GM19395 (cell line): Measurements from ENCODE around the gene TBX10.
"Not testable (repeated sequence)": the region's sequence is repeated elsewhere in the genome, so short reads cannot be mapped to it uniquely, and the experiment has no call there.

Source experiments
- ATAC-seq: cut with Tn5 transposase; IDR thresholded peaks from one replicate; pipeline ENCODE4 v1.9.1; 2021; ENCODE audit warnings: mild to moderate bottlenecking, moderate library complexity; ENCODE audit not compliant: unreplicated experiment

The TBX10 gene

DNA sequence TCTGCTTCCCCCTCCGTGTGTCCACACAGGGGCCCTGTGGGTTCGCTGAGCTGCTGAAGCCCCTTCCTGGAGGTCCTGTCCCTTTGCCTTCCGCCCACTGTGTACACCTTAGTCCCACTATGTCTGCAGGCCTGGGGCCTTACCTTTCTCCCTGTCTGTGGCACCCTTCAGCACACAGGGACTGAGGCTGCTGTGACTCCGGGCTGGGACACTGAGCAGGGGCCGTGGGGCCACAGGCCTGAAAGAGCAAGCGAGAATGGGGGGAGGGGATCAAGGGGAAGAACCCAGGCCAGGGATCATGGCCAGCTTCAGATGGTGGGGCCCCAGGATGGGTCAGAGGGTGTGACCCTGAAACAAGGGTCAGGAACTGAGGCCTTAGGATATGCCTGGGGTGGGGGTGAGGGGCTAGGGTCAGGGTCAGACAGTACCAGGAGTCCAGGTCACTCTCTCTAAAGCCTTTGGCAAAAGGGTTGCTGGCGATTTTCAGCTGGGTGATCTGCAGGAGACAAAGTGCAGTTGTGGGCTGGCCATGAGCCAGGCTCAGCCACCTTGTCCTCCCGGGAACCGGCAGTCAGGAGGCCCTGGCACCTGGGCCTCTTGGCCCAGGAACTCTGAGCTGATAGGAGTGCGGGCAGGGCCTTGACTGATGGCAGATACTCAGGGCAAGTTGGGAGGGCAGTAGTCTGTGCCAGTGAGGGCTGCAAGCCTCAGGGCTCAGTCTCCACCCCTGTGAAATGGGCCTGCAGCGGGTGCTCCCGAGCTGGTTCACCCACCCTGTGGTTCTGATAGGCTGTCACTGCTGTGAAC, 7.2 kb downstream of the TBX10 start:
- no peak for ATAC-seq

DNA sequence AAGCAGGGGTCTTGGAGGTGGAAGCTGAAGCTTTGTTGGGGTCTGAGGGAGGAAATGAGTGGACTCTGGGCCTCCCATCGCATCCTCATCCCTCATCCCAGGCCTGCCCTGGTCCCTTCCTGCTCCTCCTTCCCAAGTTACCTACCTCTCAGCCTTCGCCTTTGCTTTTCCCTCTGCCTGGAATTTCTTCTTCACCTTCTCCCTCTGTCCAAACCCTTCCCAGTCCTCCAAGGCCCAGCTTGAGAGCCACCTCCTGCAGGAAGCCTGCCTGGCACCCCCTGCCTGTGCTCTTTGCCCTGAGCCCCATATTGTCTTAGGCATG, 7.7 kb downstream of the TBX10 start:
- no peak for ATAC-seq

DNA sequence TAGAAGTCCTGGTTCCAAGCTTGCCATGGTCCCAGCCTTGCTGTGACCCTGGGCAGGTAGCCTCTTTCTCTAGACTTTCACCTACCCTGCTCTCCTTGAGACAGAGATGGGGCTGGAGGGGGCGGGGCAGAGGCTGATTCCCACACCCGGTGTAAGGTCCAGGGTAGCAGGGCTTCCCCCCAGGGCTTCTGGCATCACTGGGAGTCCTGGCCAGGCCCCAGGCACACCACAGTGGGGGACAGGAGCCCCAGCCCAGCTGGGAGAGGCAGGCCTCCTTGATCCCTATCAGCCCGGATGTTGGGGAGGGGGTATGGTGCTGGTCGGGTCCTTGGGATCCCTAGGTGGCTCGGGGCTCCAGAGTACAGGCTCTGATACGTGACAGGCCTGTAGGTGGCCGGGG, 8.2 kb downstream of the TBX10 start:
- no peak for ATAC-seq

DNA sequence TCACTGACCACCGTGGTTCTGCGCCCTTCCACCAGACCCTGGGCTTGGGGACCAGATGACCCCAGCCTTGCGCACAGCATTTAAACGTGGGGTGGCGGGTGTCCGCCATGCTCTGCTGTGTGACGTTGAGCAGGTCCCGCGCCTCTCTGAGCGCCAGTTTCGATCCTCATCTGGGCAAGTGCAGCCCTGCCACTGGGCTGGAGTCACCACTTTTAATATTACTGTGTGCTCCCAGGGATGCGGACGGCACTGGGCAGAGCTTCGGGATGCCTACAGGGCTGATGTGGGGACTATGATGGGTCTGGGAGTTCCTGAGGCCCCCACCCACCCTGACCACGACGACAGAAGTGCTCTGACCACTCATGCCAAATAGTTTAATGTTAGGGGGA, 8.6 kb downstream of the TBX10 start:
- no peak for ATAC-seq

DNA sequence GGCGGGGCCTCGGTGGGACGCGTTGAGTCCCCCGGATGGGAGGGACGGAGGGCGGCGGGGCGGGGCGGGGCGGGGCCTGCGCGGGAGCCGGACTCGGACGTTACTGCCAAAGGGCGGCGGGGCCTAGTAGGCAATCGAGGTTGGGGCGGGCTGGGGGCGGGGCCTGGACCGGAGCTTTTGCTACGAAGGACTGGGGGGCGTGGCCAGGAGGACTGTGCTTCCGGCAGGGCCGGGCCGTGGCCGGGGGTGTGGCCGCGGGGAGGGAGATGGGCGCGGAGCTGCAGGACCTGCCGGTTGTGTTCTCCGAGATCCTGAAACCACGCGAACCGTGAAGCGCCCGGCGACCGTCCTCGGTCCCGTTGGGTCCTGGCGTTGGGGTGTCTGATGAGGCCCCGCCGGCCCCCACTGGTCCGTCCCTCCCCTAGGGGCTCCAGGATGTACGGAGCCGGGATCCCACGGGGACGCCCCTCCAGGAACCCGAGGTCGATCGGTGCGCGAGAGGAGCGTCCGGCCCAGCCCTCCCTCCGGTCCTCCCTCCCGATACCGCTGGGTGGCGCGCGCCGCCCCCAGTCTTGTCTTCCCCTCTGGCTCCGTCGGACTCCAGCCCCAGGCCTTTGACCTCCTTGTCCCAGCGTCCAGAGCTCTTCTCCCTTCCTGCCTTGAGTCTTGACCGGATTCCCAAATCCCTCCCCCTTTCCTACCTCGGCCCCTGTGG, 9.2 kb downstream of the TBX10 start:
- peak; percentile 65 for ATAC-seq

DNA sequence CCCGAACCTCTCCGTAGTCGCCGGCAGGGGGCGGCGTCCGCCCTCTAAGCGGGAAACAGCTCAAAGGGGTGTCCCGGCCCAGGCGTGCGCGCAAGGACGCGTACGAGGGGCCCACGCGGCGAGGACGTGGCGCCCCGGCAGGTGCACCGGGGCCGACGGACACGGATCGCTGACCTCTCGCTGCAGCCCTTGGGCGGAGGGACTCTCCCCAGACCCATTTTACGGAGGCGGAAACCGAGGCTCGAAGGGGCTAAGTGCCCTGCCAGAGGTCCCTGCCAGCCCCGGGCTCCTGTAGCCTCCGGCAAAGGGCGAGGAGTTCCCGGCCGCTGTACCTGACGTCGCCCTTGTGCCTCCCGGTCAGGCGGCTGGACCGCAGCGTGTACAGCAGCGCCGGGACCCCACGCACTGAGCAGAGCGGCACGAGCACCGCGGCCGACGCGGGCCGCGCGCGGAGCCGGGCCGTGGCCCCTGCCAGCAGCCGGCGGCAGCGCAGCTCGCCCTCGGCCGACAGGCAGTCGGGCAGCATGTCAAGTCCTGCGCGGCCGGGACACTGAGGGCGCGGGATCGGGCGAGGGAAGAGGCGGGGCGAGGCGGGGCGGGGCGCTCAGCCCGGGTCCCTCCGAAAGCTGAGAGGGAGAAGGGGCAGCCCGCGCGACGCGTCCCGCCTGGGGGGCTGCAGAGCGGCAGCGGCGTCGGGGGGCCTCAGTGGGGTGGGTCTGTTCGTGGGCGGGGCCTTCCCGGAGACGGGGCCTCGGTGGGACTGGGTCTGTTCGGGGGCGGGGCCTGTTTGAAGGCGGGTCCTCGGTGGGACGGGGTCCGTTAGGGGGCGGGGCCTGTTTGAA, 10.0 kb downstream of the TBX10 start, which contains the start of gene NUDT8:
NUDT8 (minus strand) TSS at position 552 of the 842 bp plus-strand sequence; CDS start at position 526, 26 bp downstream.
- ATAC-seq = peak; percentile 59

DNA sequence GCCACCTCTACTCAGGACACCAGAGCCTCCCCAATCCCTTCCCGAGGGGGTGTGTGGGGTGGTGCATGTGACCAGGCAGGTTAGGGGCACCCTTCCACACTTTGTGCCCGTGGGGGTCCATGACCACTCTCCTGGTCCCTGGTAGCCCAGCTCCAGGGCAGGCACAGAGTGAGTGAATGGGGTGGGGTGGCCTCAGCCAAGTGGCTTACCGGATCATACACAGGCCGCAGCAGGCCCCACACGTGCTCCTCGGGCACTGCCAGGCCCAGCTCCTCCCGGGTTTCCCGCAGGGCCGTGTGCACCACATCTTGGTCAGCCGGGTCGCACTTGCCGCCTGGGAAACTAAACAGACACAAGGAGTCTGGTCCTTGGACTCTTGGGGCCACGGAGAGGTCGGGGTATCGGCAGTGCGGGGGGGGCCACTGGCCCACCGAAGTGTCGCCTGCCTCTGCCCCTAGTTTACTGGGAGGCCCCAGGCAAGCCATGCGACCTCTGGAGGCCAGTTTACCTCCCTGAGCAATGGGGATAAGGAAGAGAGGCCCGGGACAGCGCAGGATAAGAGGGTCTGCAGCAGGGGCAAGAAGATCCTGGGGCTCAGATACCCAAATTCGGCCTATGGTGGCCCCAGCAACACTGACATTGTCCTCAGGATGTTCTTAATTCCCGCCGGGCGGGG, 10.7 kb downstream of the TBX10 start:
- no peak for ATAC-seq

DNA sequence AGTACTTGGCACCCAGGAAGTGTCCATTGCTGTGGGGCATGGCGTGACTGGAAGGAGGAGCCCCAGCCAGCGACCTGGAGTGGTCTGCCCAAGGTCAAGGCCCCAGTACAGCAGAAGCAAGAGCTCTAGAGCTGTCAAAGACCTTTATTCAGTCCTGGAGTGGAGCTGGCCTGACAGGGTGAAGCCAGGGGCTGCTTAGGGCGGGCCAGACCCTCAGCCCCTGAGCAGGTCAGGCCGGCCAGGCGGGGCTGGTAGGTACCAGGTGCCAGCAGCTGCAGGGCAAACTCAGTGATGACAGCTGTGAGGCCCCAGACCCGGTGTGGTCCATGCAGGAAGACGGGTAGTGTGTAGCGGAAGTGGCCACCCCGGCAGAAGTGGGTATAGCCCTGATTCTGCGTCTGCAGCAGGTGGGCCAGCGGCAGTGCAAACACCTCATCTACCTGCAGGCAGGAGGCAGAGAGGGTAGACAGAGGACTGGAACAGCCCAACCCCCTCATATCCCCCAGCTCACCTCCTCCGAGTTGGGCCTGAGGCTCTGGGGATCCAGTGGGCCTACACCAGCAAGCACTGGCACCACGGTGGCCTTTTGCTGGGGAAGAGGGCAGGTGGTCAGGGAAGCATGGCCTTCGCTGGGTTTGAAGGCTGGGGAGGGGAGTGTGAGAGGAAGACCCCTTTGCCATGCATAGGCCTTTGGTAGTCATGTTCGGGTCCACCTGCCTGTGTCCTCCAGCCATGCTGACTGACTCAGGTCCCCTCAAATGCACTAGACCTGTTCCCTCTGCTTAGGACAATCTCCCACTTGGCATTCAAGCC, 11.5 kb downstream of the TBX10 start:
- no peak for ATAC-seq

DNA sequence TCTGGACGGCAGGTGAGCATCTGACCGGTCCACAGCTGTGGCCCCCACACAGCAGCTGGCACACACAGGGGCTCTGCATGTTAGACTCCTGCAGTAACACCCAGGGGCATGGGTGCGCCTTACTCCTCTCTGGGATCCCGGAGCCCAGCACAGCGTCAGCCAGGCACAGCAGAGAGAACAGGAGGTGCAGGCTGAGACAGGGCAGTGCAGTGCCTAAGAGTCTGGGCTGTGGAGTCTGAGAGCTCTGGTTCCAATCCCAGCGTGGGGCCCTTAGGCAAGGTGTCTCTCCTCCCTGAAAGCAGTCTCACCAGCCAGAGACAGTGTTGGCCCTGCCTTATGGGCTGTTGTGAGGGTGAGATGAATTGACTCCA, 12.1 kb downstream of the TBX10 start:
- no peak for ATAC-seq

DNA sequence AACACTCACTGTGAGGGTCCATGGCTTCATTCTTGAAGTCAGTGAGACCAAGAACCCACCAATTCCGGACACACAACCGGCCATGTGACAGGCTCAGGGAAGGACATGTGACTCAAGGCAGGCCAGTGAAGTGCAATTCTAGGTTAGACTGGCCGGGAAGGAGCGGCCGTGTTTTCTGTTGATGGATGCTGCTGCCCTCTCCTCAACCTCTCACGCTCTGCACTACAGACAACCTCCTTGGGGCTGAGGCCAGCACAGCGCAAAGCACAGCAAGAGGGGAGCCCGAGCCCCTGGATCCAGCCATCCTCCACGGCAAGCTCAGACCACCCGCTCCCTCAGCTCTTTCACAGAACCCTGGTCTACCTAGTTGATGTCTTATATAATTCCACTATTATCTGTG, 12.6 kb downstream of the TBX10 start:
- ATAC-seq = no peak

DNA sequence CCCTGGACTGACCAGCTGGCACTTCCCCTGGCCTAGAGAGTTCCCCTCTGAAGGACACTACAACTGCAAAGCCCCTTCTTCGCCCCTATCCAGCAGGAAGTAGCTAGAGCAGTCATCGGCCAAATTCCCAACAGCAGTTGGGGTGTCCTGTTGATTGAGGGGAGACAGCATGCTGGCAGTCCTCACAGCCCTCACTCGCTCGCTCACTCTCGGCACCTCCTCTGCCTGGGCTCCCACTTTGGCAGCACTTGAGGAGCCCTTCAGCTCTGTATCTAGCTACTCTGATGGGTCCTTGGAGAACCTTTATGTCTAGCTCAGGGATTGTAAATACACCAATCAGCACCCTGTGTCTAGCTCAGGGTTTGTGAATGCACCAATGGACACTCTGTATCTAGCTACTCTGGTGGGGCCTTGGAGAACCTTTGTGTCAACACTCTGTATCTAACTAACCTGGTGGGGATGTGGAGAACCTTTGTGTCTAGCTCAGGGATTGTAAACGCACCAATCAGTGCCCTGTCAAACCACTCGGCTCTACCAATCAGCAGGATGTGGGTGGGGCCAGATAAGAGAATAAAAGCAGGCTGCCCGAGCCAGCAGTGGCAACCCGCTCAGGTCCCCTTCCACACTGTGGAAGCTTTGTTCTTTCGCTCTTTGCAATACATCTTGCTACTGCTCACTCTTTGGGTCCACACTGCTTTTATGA, 13.3 kb downstream of the TBX10 start:
- ATAC-seq = not testable (repeated sequence)

DNA sequence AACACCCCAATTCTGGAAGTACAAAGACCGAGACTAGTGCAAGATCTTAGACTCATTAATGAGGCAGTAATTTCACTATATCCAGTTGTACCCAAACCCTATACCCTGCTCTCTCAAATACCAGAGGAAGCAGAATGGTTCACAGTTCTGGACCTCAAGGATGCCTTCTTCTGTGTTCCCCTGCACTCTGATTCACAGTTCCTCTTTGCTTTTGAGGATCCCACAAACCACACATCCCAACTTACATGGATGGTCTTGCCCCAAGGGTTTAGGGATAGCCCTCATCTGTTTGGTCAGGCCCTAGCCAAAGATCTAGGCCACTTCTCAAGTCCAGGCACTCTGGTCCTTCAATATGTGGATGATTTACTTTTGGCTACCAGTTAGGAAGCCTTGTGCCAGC, 15.8 kb downstream of the TBX10 start:
- ATAC-seq = not testable (repeated sequence)

DNA sequence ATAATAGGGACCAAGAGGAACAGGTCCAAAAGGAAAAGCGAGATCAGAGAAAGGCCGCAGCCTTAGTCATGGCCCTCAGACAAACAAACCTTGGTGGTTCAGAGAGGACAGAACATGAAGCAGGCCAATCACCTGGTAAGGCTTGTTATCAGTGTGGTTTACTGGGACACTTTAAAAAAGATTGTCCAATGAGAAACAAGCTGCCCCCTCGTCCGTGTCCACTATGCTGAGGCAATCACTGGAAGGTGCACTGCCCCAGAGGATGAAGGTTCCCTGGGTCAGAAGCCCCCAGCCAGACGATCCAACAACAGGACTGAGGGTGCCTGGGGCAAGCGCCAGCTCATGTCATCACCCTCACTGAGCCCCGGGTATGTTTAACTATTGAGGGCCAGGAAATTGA, 16.7 kb downstream of the TBX10 start:
- ATAC-seq = not testable (repeated sequence)

DNA sequence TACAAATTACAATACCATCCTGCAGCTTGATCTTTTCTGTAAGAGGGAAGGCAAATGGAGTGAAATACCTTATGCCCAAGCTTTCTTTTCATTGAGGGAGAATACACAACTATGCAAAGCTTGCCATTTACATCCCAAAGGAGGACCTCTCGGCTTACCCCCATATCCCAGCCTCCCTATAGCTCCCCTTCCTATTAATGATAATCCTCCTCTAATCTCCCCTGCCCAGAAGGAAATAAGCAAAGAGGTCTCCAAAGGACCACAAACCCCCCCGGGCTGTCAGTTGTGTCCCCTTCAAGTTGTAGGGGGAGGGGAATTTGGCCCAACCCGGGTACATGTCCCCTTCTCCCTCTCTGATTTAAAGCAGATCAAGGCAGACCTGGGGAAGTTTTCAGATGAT, 17.6 kb downstream of the TBX10 start:
- not testable (repeated sequence) for ATAC-seq

DNA sequence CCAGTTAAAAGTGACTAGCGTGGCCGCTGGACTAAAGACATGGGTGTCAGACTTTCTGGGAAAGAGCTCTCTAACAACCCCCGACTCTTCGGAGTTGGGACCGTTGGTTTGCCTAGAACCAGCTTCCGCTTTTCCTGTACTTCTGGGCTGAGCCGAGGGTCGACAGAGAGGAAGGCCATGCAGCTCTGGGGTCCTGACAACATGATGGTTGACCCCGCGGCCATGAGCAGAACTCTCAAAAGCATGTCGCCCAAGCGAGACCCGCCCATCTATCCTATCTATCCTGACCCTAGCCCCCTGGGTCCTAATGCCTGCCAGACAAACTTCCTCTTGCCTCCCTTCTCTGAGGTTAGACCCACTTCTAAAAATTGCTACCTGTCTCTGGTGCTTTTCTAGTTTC, 18.9 kb downstream of the TBX10 start:
- ATAC-seq = not testable (repeated sequence)

DNA sequence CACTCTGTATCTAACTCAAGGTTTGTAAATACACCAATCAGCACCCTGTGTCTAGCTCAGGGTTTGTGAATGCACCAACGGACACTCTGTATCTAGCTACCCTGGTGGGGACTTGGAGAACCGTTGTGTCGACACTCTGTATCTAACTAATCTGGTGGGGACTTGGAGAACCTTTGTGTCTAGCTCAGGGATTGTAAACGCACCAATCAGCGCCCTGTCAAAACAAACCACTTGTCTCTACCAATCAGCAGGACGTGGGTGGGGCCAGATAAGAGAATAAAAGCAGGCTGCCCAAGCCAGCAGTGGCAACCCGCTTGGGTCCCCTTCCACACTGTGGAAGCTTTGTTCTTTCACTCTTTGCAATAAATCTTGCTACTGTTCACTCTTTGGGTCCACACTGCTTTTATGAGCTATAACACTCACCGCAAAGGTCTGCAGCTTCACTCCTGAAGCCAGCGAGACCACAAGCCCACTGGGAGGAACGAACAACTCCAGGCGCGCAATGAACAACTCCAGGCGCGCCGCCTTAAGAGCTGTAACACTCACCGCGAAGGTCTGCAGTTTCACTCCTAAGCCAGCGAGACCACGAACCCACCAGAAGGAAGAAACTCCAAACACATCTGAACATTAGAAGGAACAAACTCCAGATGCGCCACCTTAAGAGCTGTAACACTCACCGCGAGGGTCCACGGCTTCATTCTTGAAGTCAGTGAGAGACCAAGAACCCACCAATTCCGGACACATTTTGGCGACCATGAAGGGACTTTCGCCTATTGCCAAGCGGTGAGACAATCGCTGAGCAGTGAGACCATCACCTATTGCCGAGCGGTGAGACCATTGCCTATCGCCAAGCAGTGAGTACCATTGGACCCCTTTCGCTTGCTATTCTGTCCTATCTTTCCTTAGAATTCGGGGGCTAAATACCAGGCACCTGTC, 19.6 kb downstream of the TBX10 start:
- not testable (repeated sequence) for ATAC-seq

DNA sequence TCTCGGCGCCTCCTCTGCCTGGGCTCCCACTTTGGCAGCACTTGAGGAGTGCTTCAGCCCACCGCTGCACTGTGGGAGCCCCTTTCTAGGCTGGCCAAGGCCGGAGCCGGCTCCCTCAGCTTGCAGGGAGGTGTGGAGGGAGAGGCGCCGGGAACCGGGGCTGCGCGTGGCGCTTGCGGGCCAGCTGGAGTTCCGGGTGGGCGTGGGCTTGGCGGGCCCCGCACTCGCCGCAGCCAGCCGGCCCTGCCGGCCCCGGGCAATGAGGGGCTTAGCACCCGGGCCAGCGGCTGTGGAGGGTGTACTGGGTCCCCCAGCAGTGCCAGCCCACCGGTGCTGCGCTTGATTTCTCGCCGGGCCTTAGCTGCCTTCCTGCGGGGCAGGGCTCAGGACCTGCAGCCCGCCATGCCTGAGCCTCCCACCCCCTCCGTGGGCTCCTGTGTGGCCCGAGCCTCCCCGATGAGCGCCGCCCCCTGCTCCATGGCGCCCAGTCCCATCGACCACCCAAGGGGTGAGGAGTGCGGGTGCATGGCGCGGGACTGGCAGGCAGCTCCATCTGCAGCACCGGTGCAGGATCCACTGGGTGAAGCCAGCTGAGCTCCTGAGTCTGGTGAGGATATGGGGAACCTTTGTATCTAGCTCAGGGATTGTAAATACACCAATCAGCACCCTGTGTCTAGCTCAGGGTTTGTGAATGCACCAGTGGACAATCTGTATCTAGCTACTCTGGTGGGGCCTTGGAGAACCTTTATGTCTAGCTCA, 20.5 kb downstream of the TBX10 start:
- not testable (repeated sequence) for ATAC-seq
